HEK293T (cell line): ENCODE data around the gene ADAMTS3.

Source experiments
- ARNT ChIP-seq: fragments of 450-650 bp; IDR thresholded peaks from 2 replicates; pipeline ENCODE4 v1.6.1; 2017; ENCODE audit warnings: mild to moderate bottlenecking
- BHLHE40 ChIP-seq: fragments of 450-650 bp; IDR thresholded peaks from 2 replicates; pipeline ENCODE4 v1.6.1; 2016; ENCODE audit warnings: mild to moderate bottlenecking, moderate library complexity, borderline replicate concordance
- FOXK2 ChIP-seq: fragments of 450-650 bp; IDR thresholded peaks from 2 replicates; pipeline ENCODE4 v1.6.1; 2016; ENCODE audit warnings: mild to moderate bottlenecking
- HDGF ChIP-seq: fragments of 450-650 bp; IDR thresholded peaks from 2 replicates; pipeline ENCODE4 v1.6.1; 2017; ENCODE audit warnings: antibody characterized with exemption, borderline replicate concordance
- SP1 ChIP-seq: fragments of 450-650 bp; IDR thresholded peaks from 2 replicates; pipeline ENCODE4 v1.6.1; 2017

- TF ChIP-seq BHLHE40 = no peak
- TF ChIP-seq ARNT = no peak
- no peak for TF ChIP-seq SP1
- TF ChIP-seq HDGF = no peak
- no peak for TF ChIP-seq FOXK2
Measured at GRCh38 chr4:72591547-72592454, 22.8 kb upstream of the ADAMTS3 start.
